Astrocyte (in vitro differentiated cells and primary cell): Measurements from ENCODE around the gene RPGR. TPM values are rescaled to one million over a fixed set of nuclear protein-coding genes. Genes with fewer than 3 reads are reported as not detected.

Source experiments
- DNase-seq: peaks from one replicate; pipeline ENCODE4 v3.0.0-alpha.2; 2010; ENCODE audit warnings: low read depth
- FAIRE-seq: peaks from 2 replicates; lab custom pipeline; 2011; peaks lifted over from hg19 to GRCh38; lab: Jason Lieb, UNC
- H2AFZ ChIP-seq: 2 replicates; pipeline ENCODE4 v1.6.0; 2012; ENCODE audit warnings: low read depth, low read length, inconsistent platforms
- H3K27ac ChIP-seq: 2 replicates; pipeline ENCODE4 v1.5.1; 2011; ENCODE audit warnings: low read depth, low read length, inconsistent platforms
- H3K27me3 ChIP-seq: 2 replicates; pipeline ENCODE4 v1.6.0; 2011; ENCODE audit warnings: low read length, inconsistent platforms; ENCODE audit not compliant: insufficient read depth
- H3K36me3 ChIP-seq: 2 replicates; pipeline ENCODE4 v1.5.1; 2011; ENCODE audit warnings: low read length, inconsistent platforms; ENCODE audit not compliant: insufficient read depth
- H3K4me1 ChIP-seq: 2 replicates; pipeline ENCODE4 v1.5.1; 2011; ENCODE audit warnings: low read length, inconsistent platforms; ENCODE audit not compliant: insufficient read depth
- H3K4me2 ChIP-seq: 2 replicates; pipeline ENCODE4 v1.6.0; 2012; ENCODE audit warnings: low read length, inconsistent platforms
- H3K4me3 ChIP-seq: 2 replicates; pipeline ENCODE4 v1.5.1; 2011; ENCODE audit warnings: low read depth, mild to moderate bottlenecking, low read length, inconsistent platforms; ENCODE audit not compliant: insufficient read depth
- H3K79me2 ChIP-seq: 2 replicates; pipeline ENCODE4 v1.6.0; 2012; ENCODE audit warnings: mild to moderate bottlenecking, low read length, inconsistent platforms; ENCODE audit not compliant: insufficient read depth
- H3K9ac ChIP-seq: 2 replicates; pipeline ENCODE4 v1.6.0; 2012; ENCODE audit warnings: mild to moderate bottlenecking, low read length, inconsistent platforms
- H3K9me3 ChIP-seq: 2 replicates; pipeline ENCODE4 v1.5.1; 2012; ENCODE audit warnings: low read depth, mild to moderate bottlenecking, low read length, inconsistent platforms; ENCODE audit not compliant: insufficient read depth
- H4K20me1 ChIP-seq: 2 replicates; pipeline ENCODE4 v1.6.0; 2012; ENCODE audit warnings: low read length, inconsistent platforms; ENCODE audit not compliant: insufficient read depth
- H3K27ac Mint-ChIP-seq: one replicate; pipeline ENCODE4 v1.8.0; 2021; ENCODE audit warnings: mild to moderate bottlenecking, mixed read lengths; ENCODE audit not compliant: unreplicated experiment
- H3K27me3 Mint-ChIP-seq: one replicate; pipeline ENCODE4 v1.8.0; 2021; ENCODE audit warnings: low read depth, mixed read lengths; ENCODE audit not compliant: unreplicated experiment
- H3K36me3 Mint-ChIP-seq: one replicate; pipeline ENCODE4 v1.8.0; 2021; ENCODE audit warnings: low read depth, mixed read lengths; ENCODE audit not compliant: unreplicated experiment
- H3K4me1 Mint-ChIP-seq: one replicate; pipeline ENCODE4 v1.8.0; 2021; ENCODE audit warnings: low read depth, mixed read lengths; ENCODE audit not compliant: unreplicated experiment
- H3K4me3 Mint-ChIP-seq: one replicate; pipeline ENCODE4 v1.8.0; 2021; ENCODE audit warnings: mild to moderate bottlenecking, moderate library complexity, mixed read lengths; ENCODE audit not compliant: unreplicated experiment
- H3K9me3 Mint-ChIP-seq: one replicate; pipeline ENCODE4 v1.8.0; 2021; ENCODE audit warnings: mild to moderate bottlenecking, mixed read lengths; ENCODE audit not compliant: unreplicated experiment
- CTCF ChIP-seq: IDR thresholded peaks from 2 replicates; pipeline ENCODE4 v1.5.1; 2011; ENCODE audit warnings: low read depth, mild to moderate bottlenecking, inconsistent platforms, low read length, moderate library complexity; ENCODE audit not compliant: insufficient read depth
- EZH2 ChIP-seq: IDR thresholded peaks from 2 replicates; pipeline ENCODE4 v1.6.1; 2012; ENCODE audit warnings: mild to moderate bottlenecking, low read length, inconsistent platforms; ENCODE audit not compliant: insufficient read depth
- total RNA-seq: library from RNA; stranded (reverse); gene quantifications from 2 replicates; pipeline ENCODE4 v1.2.1, GENCODE V29; 2021

Gene RPGR
- total RNA-seq, 1 donor from 2014 or later, result 6.3 TPM

- Histone ChIP-seq H3K79me2 (peaks cover 43% of the 10 kb centered on the region), H3K4me2 (peak overlapping the region; percentile 88), H3K9me3 (no peaks in the 10 kb centered on the region), H2AFZ (peak overlapping the region; percentile 79), H3K9ac (peak overlapping the region; percentile 83), H3K27ac (peak overlapping the region; percentile 48), H3K36me3 (no peaks in the 10 kb centered on the region), H3K27me3 (no peaks in the 10 kb centered on the region), H3K4me3 (peak overlapping the region; percentile 79), H4K20me1 (no peaks in the 10 kb centered on the region), H3K4me1 (peaks cover 15% of the 10 kb centered on the region)
- peak; percentile 23 for TF ChIP-seq CTCF
- TF ChIP-seq EZH2, result no peak
- peak overlapping the region; percentile 86 for H3K4me3 Mint-ChIP-seq
- H3K36me3 Mint-ChIP-seq, result no peaks in the 10 kb centered on the region
- H3K27ac Mint-ChIP-seq, result no peak overlapping the region
- peaks cover 16% of the 10 kb centered on the region for H3K4me1 Mint-ChIP-seq
- H3K9me3 Mint-ChIP-seq, result no peaks in the 10 kb centered on the region
- FAIRE-seq, result peak; percentile 74
- peak; percentile 34 for DNase-seq
- H3K27me3 Mint-ChIP-seq, result no peaks in the 10 kb centered on the region
These were observed 107.3 kb downstream of the RPGR start for GRCh38 chrX:38220024-38220414.

Other genes with a start within 250 kb of the RPGR start
- 60.1 and 67.7 TPM in 2 replicates for gene SRPX, start 106.6 kb downstream of the RPGR start, total RNA-seq
- not detected in 2 replicates for gene OTC, start 25.1 kb upstream of the RPGR start, total RNA-seq
- 3.5 and 4.8 TPM in 2 replicates for gene TSPAN7, start 234.0 kb upstream of the RPGR start, total RNA-seq